OCI-LY1 (cell line): ENCODE data around the gene CD40.

Experiments
- CTCF ChIP-seq: fragments of 200-600 bp; sonication (generic), shearing (Covaris generic); IDR thresholded peaks from 2 replicates; pipeline ENCODE4 v1.5.1; 2017; ENCODE audit warnings: mild to moderate bottlenecking, antibody characterized with exemption, low read length, moderate library complexity, mixed read lengths
- EZH2 ChIP-seq: fragments of 200-600 bp; sonication (generic), shearing (Covaris generic); IDR thresholded peaks from 2 replicates; pipeline ENCODE4 v1.8.0; 2017; ENCODE audit warnings: borderline replicate concordance, mixed run types, mild to moderate bottlenecking, antibody characterized with exemption, low read length, moderate library complexity, mixed read lengths

- TF ChIP-seq CTCF (no peak), EZH2 (no peak)
Observed at GRCh38 chr20:46158476-46158987, 40.4 kb downstream of the CD40 start.
